C4-2B (cell line): ENCODE results near the gene USP2.

Experiments used
- H3K27ac ChIP-seq: fragments of 450-650 bp; 2 replicates; pipeline ENCODE4 v1.5.1; 2017
- CTCF ChIP-seq: fragments of 450-650 bp; conservative IDR thresholded peaks from 2 replicates; pipeline ENCODE4 v1.5.1; 2017; ENCODE audit warnings: mild to moderate bottlenecking
- ZFX ChIP-seq: fragments of 450-650 bp; IDR thresholded peaks from 2 replicates; pipeline ENCODE4 v1.6.1; 2017

USP2 gene

GRCh38 chr11:119320776-119321524 lies 60.5 kb downstream of the USP2 start:
- no peak overlapping the region for H3K27ac ChIP-seq
- TF ChIP-seq CTCF: no peak
- no peak for TF ChIP-seq ZFX

- no peak for TF ChIP-seq CTCF
- TF ChIP-seq ZFX: no peak
- H3K27ac ChIP-seq: no peak overlapping the region
Observed at GRCh38 chr11:119320240-119320775, 61.2 kb downstream of the USP2 start.

GRCh38 chr11:119319700-119320239 lies 61.7 kb downstream of the USP2 start:
- H3K27ac ChIP-seq: no peak overlapping the region
- no peak for TF ChIP-seq ZFX
- no peak for TF ChIP-seq CTCF

- no peak for TF ChIP-seq CTCF
- no peak for TF ChIP-seq ZFX
- no peak overlapping the region for H3K27ac ChIP-seq
Observed at GRCh38 chr11:119319136-119319699, 62.3 kb downstream of the USP2 start.

GRCh38 chr11:119318240-119319135 lies 63.0 kb downstream of the USP2 start:
- no peak overlapping the region for H3K27ac ChIP-seq
- TF ChIP-seq ZFX: no peak
- TF ChIP-seq CTCF: no peak

GRCh38 chr11:119317592-119318239 lies 63.8 kb downstream of the USP2 start:
- no peak for TF ChIP-seq ZFX
- no peak for TF ChIP-seq CTCF
- H3K27ac ChIP-seq: no peak overlapping the region
